ENCODE measurements around the gene PELI3.
"Not testable (repeated sequence)": the region's sequence is repeated elsewhere in the genome, so short reads cannot be mapped to it uniquely, and the experiment has no call there.

Gene PELI3

GRCh38 chr11:66443602-66444001, 23.1 kb upstream of the PELI3 start:
- in situ Hi-C loops (cut with HindIII; ENCODE audit: low sequenced_read_pairs) = no loop called here

- in situ Hi-C loops (cut with HindIII; ENCODE audit: low sequenced_read_pairs) = no loop called here
Measured at GRCh38 chr11:66447012-66447411, 19.7 kb upstream of the PELI3 start.

GRCh38 chr11:66448523-66448922, 18.2 kb upstream of the PELI3 start:
- in situ Hi-C loops (cut with HindIII; ENCODE audit: low sequenced_read_pairs) = no loop called here

GRCh38 chr11:66450560-66450959, 16.1 kb upstream of the PELI3 start:
- in situ Hi-C loops (cut with HindIII; ENCODE audit: low sequenced_read_pairs) = no loop called here

GRCh38 chr11:66451663-66452062, 15.0 kb upstream of the PELI3 start:
- in situ Hi-C loops (cut with HindIII; ENCODE audit: low sequenced_read_pairs) = no loop called here

GRCh38 chr11:66454247-66454646, 12.5 kb upstream of the PELI3 start:
- in situ Hi-C loops (cut with HindIII; ENCODE audit: low sequenced_read_pairs) = no loop called here

- in situ Hi-C loops (cut with HindIII; ENCODE audit: low sequenced_read_pairs) = no loop called here
Measured at GRCh38 chr11:66454828-66455227, 11.9 kb upstream of the PELI3 start.

GRCh38 chr11:66457826-66458225, 8.9 kb upstream of the PELI3 start:
- in situ Hi-C loops (cut with HindIII; ENCODE audit: low sequenced_read_pairs) = no loop called here

GRCh38 chr11:66459138-66459778, 7.4 kb upstream of the PELI3 start:
- in situ Hi-C loops (cut with HindIII; ENCODE audit: low sequenced_read_pairs) = no loop called here

- in situ Hi-C loops (cut with HindIII; ENCODE audit: low sequenced_read_pairs) = no loop called here
Measured at GRCh38 chr11:66462010-66462409, 4.7 kb upstream of the PELI3 start.

GRCh38 chr11:66462911-66463310, 3.8 kb upstream of the PELI3 start:
- in situ Hi-C loops (cut with HindIII; ENCODE audit: low sequenced_read_pairs) = no loop called here

GRCh38 chr11:66464116-66464515, 2.6 kb upstream of the PELI3 start:
- in situ Hi-C loops (cut with HindIII; ENCODE audit: low sequenced_read_pairs) = not testable (repeated sequence)

GRCh38 chr11:66464916-66465315, 1.8 kb upstream of the PELI3 start:
- in situ Hi-C loops (cut with HindIII; ENCODE audit: low sequenced_read_pairs) = no loop called here

- in situ Hi-C loops (cut with HindIII; ENCODE audit: low sequenced_read_pairs) = no loop called here
Measured at GRCh38 chr11:66465373-66466224, 1.1 kb upstream of the PELI3 start.

- in situ Hi-C loops (cut with HindIII; ENCODE audit: low sequenced_read_pairs) = no loop called here
Measured at GRCh38 chr11:66467034-66467659, 442 bp downstream of the PELI3 start.

- in situ Hi-C loops (cut with HindIII; ENCODE audit: low sequenced_read_pairs) = no loop called here
Measured at GRCh38 chr11:66467756-66468155, 1.1 kb downstream of the PELI3 start.

- in situ Hi-C loops (cut with HindIII; ENCODE audit: low sequenced_read_pairs) = no loop called here
Measured at GRCh38 chr11:66468691-66469090, 2.0 kb downstream of the PELI3 start.

GRCh38 chr11:66469441-66469840, 2.7 kb downstream of the PELI3 start:
- in situ Hi-C loops (cut with HindIII; ENCODE audit: low sequenced_read_pairs) = no loop called here

GRCh38 chr11:66470015-66470414, 3.3 kb downstream of the PELI3 start:
- in situ Hi-C loops (cut with HindIII; ENCODE audit: low sequenced_read_pairs) = no loop called here

- in situ Hi-C loops (cut with HindIII; ENCODE audit: low sequenced_read_pairs) = no loop called here
Measured at GRCh38 chr11:66471142-66471541, 4.4 kb downstream of the PELI3 start.

- in situ Hi-C loops (cut with HindIII; ENCODE audit: low sequenced_read_pairs) = no loop called here
Measured at GRCh38 chr11:66472054-66472453, 5.3 kb downstream of the PELI3 start.

GRCh38 chr11:66473167-66473566, 6.5 kb downstream of the PELI3 start:
- in situ Hi-C loops (cut with HindIII; ENCODE audit: low sequenced_read_pairs) = no loop called here
